HCT116 (cell line): ENCODE results near the gene PHF14. TPM values are rescaled to one million over a fixed set of nuclear protein-coding genes. Genes with fewer than 3 reads are reported as not detected.

Source experiments
- ATAC-seq: fragments of 200-7000 bp; cut with Tn5 transposase; 2 replicates; pipeline ENCODE4 v1.9.1; 2020; ENCODE audit warnings: mild to moderate bottlenecking, moderate library complexity
- BruUV-seq: library from RNA; stranded (reverse); fragments of 400-500 nt; replicated peaks from 2 replicates; lab custom pipeline; 2021; lab: Mats Ljungman, UMichigan
- CTCF ChIA-PET: fragments of 300-600 bp; sonication (Branson Sonifier 250); formaldehyde crosslinking; loops from one replicate; lab custom pipeline; 2021; ENCODE audit warnings: antibody characterized with exemption; lab: Charles Lee
- POLR2A ChIA-PET: fragments of 300-600, 350-600 bp; sonication (Branson Sonifier 250); formaldehyde crosslinking; loops from one replicate; lab custom pipeline; 2021; ENCODE audit warnings: antibody characterized with exemption; lab: Charles Lee
- RAD21 ChIA-PET, 2 experiments: fragments of 300-600 bp; sonication (Branson Sonifier 250); formaldehyde crosslinking; loops; one replicate each; lab custom pipeline; 2023; ENCODE audit warnings: low total read pairs in 2 of 2; ENCODE audit not compliant: uncharacterized antibody in 2 of 2, unreplicated experiment in 2 of 2, low non-redundant PET in 1 of 2; lab: Charles Lee
- DNase-seq: peaks from one replicate; pipeline ENCODE4 v3.0.0-alpha.2; 2010; ENCODE audit warnings: low read depth, low spot score
- H2AFZ ChIP-seq: fragments of 200-600 bp; shearing (Covaris generic), sonication (generic); 2 replicates; pipeline ENCODE4 v1.6.1; 2017; ENCODE audit warnings: low read depth, mixed run types, mixed read lengths, antibody characterized with exemption, low read length; ENCODE audit not compliant: poor library complexity, severe bottlenecking
- H3K27ac ChIP-seq: 2 replicates; pipeline ENCODE4 v1.5.1; 2012; ENCODE audit warnings: low read depth, low read length
- H3K27me3 ChIP-seq: fragments of 200-600 bp; sonication (generic); 2 replicates; pipeline ENCODE4 v1.6.1; 2016; ENCODE audit warnings: mixed run types, low read length, mixed read lengths; ENCODE audit not compliant: insufficient read depth
- H3K36me3 ChIP-seq, 2 experiments: fragments of 200-500 bp in 1 of 2; fragments of 200-600 bp in 1 of 2; sonication (Bioruptor generic) in 1 of 2; sonication (generic) in 1 of 2; 2 replicates each; pipeline versions ENCODE4 v1.5.1 to v1.6.1; 2014 to 2016; ENCODE audit warnings: low read length in 2 of 2, inconsistent platforms in 1 of 2, mixed read lengths in 1 of 2, mixed run types in 1 of 2; ENCODE audit not compliant: insufficient read depth in 2 of 2, control insufficient read depth in 1 of 2
- H3K4me1 ChIP-seq, 2 experiments: fragments of 200-600 bp in 1 of 2; sonication (generic) in 1 of 2; 2 replicates each; pipeline versions ENCODE4 v1.5.1 to v1.6.1; 2012 to 2017; ENCODE audit warnings: low read length in 2 of 2, inconsistent platforms in 1 of 2, mild to moderate bottlenecking in 1 of 2, mixed read lengths in 1 of 2, mixed run types in 1 of 2, moderate library complexity in 1 of 2; ENCODE audit not compliant: insufficient read depth in 2 of 2, control insufficient read depth in 1 of 2
- H3K4me2 ChIP-seq: fragments of 200-600 bp; sonication (generic); 2 replicates; pipeline ENCODE4 v1.6.1; 2017; ENCODE audit warnings: mixed run types, low read length, mixed read lengths
- H3K4me3 ChIP-seq, 2 experiments: fragments of 200-600 bp in 1 of 2; sonication (generic) in 1 of 2; replicated peaks in 1 of 2; 2 replicates each; pipeline ENCODE4 v1.5.1; 2011 to 2016; ENCODE audit warnings: low read length in 2 of 2, control low read depth in 1 of 2, low read depth in 1 of 2, mild to moderate bottlenecking in 1 of 2, mixed read lengths in 1 of 2, mixed run types in 1 of 2
- H3K79me2 ChIP-seq: fragments of 200-600 bp; sonication (generic); 2 replicates; pipeline ENCODE4 v1.6.1; 2017; ENCODE audit warnings: mild to moderate bottlenecking, mixed run types, low read length, moderate library complexity, mixed read lengths; ENCODE audit not compliant: insufficient read depth
- H3K9ac ChIP-seq: fragments of 200-600 bp; sonication (generic); 2 replicates; pipeline ENCODE4 v1.6.1; 2016; ENCODE audit warnings: low read length, mixed read lengths
- H3K9me2 ChIP-seq: fragments of 200-600 bp; sonication (generic), shearing (Covaris generic); 2 replicates; pipeline ENCODE4 v1.6.1; 2017; ENCODE audit warnings: mixed run types, mild to moderate bottlenecking, moderate library complexity; ENCODE audit not compliant: insufficient read depth
- H3K9me3 ChIP-seq, 2 experiments: fragments of 200-500 bp in 1 of 2; fragments of 200-600 bp in 1 of 2; sonication (Bioruptor generic) in 1 of 2; sonication (generic) in 1 of 2; 2 replicates each; pipeline ENCODE4 v1.6.1; 2014 to 2017; ENCODE audit warnings: low read length in 2 of 2, mixed read lengths in 2 of 2, inconsistent platforms in 1 of 2, low read depth in 1 of 2, mild to moderate bottlenecking in 1 of 2, mixed run types in 1 of 2, moderate library complexity in 1 of 2; ENCODE audit not compliant: control insufficient read depth in 1 of 2, insufficient read depth in 1 of 2
- H4K20me1 ChIP-seq: fragments of 200-600 bp; sonication (generic), shearing (Covaris generic); 2 replicates; pipeline ENCODE4 v1.6.1; 2017; ENCODE audit warnings: mixed run types, mild to moderate bottlenecking, moderate library complexity; ENCODE audit not compliant: insufficient read depth
- CBX3 ChIP-seq: IDR thresholded peaks from 2 replicates; pipeline ENCODE4 v1.6.1; 2012; ENCODE audit warnings: low read depth
- CEBPB ChIP-seq: IDR thresholded peaks from 2 replicates; pipeline ENCODE4 v1.6.1; 2012; ENCODE audit warnings: low read depth
- EGR1 ChIP-seq: IDR thresholded peaks from 2 replicates; pipeline ENCODE4 v1.6.1; 2012; ENCODE audit warnings: low read depth
- ELF1 ChIP-seq: IDR thresholded peaks from 2 replicates; pipeline ENCODE4 v1.6.1; 2012; ENCODE audit warnings: low read depth, borderline replicate concordance
- EZH2 ChIP-seq: fragments of 200-600 bp; sonication (generic); IDR thresholded peaks from 2 replicates; pipeline ENCODE4 v1.6.1; 2017; ENCODE audit warnings: antibody characterized with exemption, mixed run types
- EZH2phosphoT487 ChIP-seq: fragments of 200-600 bp; IDR thresholded peaks from 2 replicates; pipeline ENCODE4 v1.6.1; 2018; ENCODE audit warnings: antibody characterized with exemption, borderline replicate concordance
- JUND ChIP-seq: IDR thresholded peaks from 2 replicates; pipeline ENCODE4 v1.6.1; 2012
- POLR2AphosphoS5 ChIP-seq: IDR thresholded peaks from 2 replicates; pipeline ENCODE4 v1.6.1; 2011; ENCODE audit warnings: mild to moderate bottlenecking, low read depth, low read length, moderate library complexity
- SIN3A ChIP-seq: IDR thresholded peaks from 2 replicates; pipeline ENCODE4 v1.6.1; 2012; ENCODE audit warnings: low read depth
- SP1 ChIP-seq: IDR thresholded peaks from 2 replicates; pipeline ENCODE4 v1.6.1; 2012; ENCODE audit warnings: low read depth
- YY1 ChIP-seq: IDR thresholded peaks from 2 replicates; pipeline ENCODE4 v1.6.1; 2011; ENCODE audit warnings: low read length, low read depth, moderate library complexity, mild to moderate bottlenecking; ENCODE audit not compliant: insufficient replicate concordance; ENCODE audit errors: extremely low read depth
- ZNF274 ChIP-seq: fragments of 200-500 bp; sonication (Bioruptor generic); IDR thresholded peaks from 2 replicates; pipeline ENCODE4 v1.6.1; 2014; ENCODE audit warnings: mild to moderate bottlenecking, low read depth, low read length, inconsistent platforms
- intact Hi-C: fragments of 100-400 bp; cut with micrococcal nuclease; formaldehyde crosslinking; loops from 2 replicates; pipeline ENCODE4 v1.10.0; 2022
- total RNA-seq: library from RNA; stranded (reverse); gene quantifications from one replicate; pipeline ENCODE4 v1.2.1, GENCODE V29; 2021; ENCODE audit not compliant: unreplicated experiment
- TF ChIP-seq, protein P1 (sequence below): IDR thresholded peaks from 2 replicates; pipeline ENCODE4 v1.6.1; 2011; ENCODE audit warnings: mild to moderate bottlenecking, low read length, moderate library complexity; ENCODE audit not compliant: insufficient replicate concordance; ENCODE audit errors: extremely low read depth
- TF ChIP-seq, protein P2 (sequence below): IDR thresholded peaks from 2 replicates; pipeline ENCODE4 v1.6.1; 2012
- TF ChIP-seq, protein P3 (sequence below), 3 experiments: fragments of 200-600 bp in 1 of 3; sonication (generic) in 1 of 3; IDR thresholded peaks in 2 of 3; conservative IDR thresholded peaks in 1 of 3; 2 replicates each; pipeline ENCODE4 v1.5.1; 2012 to 2017; ENCODE audit warnings: low read depth in 2 of 3, low read length in 2 of 3, antibody characterized with exemption in 1 of 3, borderline replicate concordance in 1 of 3, control low read depth in 1 of 3, mild to moderate bottlenecking in 1 of 3, mixed read lengths in 1 of 3, mixed run types in 1 of 3, moderate library complexity in 1 of 3; ENCODE audit not compliant: insufficient read depth in 1 of 3

Gene PHF14
- total RNA-seq, 1 experiment from 2014 or later, result 13.8 TPM

DNA sequence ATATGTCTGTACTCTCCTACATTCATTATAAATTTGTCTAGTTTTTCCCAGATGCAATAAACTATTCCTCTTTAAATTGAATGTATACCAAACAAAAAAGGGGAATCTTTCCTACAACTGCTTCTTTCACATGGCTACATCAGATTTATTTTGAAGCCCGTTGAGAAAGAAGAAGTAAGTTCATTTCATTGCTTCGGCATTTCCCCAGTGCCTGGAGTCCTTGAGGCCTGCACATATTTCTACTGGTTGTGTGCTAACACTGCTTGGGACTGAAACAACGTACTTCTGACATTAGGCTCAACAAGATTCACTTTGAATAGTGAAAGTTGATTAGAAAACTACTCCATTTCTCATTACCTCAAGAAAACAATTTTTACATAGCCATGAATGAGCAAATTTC is 201.7 kb downstream of the PHF14 start:
- Histone ChIP-seq H3K9me2 (no peaks in the 10 kb centered on the region), H3K4me1 (no peaks in the 10 kb centered on the region), H3K27ac (no peak overlapping the region), H3K4me3 (no peak overlapping the region), H4K20me1 (no peaks in the 10 kb centered on the region), H3K36me3 (no peaks in the 10 kb centered on the region), H3K9ac (no peak overlapping the region), H3K79me2 (no peaks in the 10 kb centered on the region), H3K9me3 (no peaks in the 10 kb centered on the region), H3K27me3 (no peaks in the 10 kb centered on the region), H2AFZ (no peak overlapping the region), H3K4me2 (no peak overlapping the region)
- DNase-seq (no peak), ATAC-seq (no peak)
- intact Hi-C loops, result no loop called here
- no TSS peak for BruUV-seq
- ChIA-PET POLR2A (no interaction called here), CTCF (no interaction called here), RAD21 (no interaction called here)
- TF ChIP-seq, protein P1, sequence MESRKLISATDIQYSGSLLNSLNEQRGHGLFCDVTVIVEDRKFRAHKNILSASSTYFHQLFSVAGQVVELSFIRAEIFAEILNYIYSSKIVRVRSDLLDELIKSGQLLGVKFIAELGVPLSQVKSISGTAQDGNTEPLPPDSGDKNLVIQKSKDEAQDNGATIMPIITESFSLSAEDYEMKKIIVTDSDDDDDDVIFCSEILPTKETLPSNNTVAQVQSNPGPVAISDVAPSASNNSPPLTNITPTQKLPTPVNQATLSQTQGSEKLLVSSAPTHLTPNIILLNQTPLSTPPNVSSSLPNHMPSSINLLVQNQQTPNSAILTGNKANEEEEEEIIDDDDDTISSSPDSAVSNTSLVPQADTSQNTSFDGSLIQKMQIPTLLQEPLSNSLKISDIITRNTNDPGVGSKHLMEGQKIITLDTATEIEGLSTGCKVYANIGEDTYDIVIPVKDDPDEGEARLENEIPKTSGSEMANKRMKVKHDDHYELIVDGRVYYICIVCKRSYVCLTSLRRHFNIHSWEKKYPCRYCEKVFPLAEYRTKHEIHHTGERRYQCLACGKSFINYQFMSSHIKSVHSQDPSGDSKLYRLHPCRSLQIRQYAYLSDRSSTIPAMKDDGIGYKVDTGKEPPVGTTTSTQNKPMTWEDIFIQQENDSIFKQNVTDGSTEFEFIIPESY, result no peak

DNA sequence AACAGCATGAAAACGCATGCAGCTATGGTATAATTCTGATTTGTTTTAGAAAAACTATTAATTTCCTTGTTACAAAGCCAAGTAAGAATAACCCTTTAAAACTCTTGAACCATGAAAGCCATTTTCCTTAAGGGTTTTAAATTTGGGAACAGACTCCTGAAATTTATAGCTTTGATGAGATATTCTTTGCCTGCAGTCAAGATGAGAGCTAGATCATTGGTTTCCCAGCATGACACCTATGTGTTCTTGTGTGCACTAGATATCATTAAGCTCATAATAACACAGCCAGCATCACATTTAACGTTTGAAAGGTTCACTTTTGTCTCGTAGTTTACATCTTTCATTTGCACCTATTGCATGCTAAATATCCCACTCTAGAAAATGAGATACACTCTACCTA is 202.2 kb downstream of the PHF14 start:
- no peak for ATAC-seq
- Histone ChIP-seq H3K36me3 (no peaks in the 10 kb centered on the region), H3K9me3 (no peaks in the 10 kb centered on the region), H2AFZ (no peak overlapping the region), H3K4me2 (no peak overlapping the region), H3K4me1 (no peaks in the 10 kb centered on the region), H3K27ac (no peak overlapping the region), H3K27me3 (no peaks in the 10 kb centered on the region), H3K4me3 (no peak overlapping the region), H3K9ac (no peak overlapping the region), H3K79me2 (no peaks in the 10 kb centered on the region), H3K9me2 (no peaks in the 10 kb centered on the region), H4K20me1 (no peaks in the 10 kb centered on the region)
- ChIA-PET RAD21 (no interaction called here), CTCF (no interaction called here), POLR2A (no interaction called here)
- TF ChIP-seq POLR2AphosphoS5 (no peak), EZH2phosphoT487 (no peak), JUND (no peak), EGR1 (no peak), EZH2 (no peak), SIN3A (no peak), ELF1 (no peak), YY1 (no peak), SP1 (no peak), CBX3 (no peak), ZNF274 (no peak), CEBPB (no peak)
- TF ChIP-seq, protein P2, sequence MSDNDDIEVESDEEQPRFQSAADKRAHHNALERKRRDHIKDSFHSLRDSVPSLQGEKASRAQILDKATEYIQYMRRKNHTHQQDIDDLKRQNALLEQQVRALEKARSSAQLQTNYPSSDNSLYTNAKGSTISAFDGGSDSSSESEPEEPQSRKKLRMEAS, result no peak
- TF ChIP-seq, protein P3, sequence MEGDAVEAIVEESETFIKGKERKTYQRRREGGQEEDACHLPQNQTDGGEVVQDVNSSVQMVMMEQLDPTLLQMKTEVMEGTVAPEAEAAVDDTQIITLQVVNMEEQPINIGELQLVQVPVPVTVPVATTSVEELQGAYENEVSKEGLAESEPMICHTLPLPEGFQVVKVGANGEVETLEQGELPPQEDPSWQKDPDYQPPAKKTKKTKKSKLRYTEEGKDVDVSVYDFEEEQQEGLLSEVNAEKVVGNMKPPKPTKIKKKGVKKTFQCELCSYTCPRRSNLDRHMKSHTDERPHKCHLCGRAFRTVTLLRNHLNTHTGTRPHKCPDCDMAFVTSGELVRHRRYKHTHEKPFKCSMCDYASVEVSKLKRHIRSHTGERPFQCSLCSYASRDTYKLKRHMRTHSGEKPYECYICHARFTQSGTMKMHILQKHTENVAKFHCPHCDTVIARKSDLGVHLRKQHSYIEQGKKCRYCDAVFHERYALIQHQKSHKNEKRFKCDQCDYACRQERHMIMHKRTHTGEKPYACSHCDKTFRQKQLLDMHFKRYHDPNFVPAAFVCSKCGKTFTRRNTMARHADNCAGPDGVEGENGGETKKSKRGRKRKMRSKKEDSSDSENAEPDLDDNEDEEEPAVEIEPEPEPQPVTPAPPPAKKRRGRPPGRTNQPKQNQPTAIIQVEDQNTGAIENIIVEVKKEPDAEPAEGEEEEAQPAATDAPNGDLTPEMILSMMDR (IDR thresholded peaks at IDR 0.05 in 2 of 3, conservative IDR thresholded peaks at IDR 0.05 in 1 of 3; ENCODE audit: borderline replicate concordance in 1 of 3, insufficient read depth in 1 of 3, low read depth in 2 of 3, low read length in 2 of 3), result no peak
- intact Hi-C loops, result no loop called here
- BruUV-seq, result no TSS peak
- no peak for DNase-seq
